Measurements from ENCODE around the gene VEZT. TPM values are rescaled to one million over a fixed set of nuclear protein-coding genes. Genes with fewer than 3 reads are reported as not detected.
"Not testable (repeated sequence)": the region's sequence is repeated elsewhere in the genome, so short reads cannot be mapped to it uniquely, and the experiment has no call there.

Gene VEZT
- total RNA-seq, 1 donor from 2014 or later: 69.9 TPM

GRCh38 chr12:95192271-95192670 lies 25.3 kb upstream of the VEZT start:
- Histone ChIP-seq H3K27ac (no peak overlapping the region), H3K27me3 (no peaks in the 10 kb centered on the region), H3K9me3 (no peaks in the 10 kb centered on the region), H3K4me1 (peaks cover 4% of the 10 kb centered on the region), H3K36me3 (no peaks in the 10 kb centered on the region), H3K4me3 (no peak overlapping the region)
- intact Hi-C loops (cut with DNase I): no loop called here
- ATAC-seq (no peak), DNase-seq (no peak)
- TF ChIP-seq CTCF (IDR thresholded peaks at IDR 0.05): no peak

GRCh38 chr12:95193139-95193538 lies 24.5 kb upstream of the VEZT start:
- no peaks in the 10 kb centered on the region for H3K36me3 ChIP-seq
- H3K9me3 ChIP-seq: no peaks in the 10 kb centered on the region
- no peak for ATAC-seq
- peaks cover 4% of the 10 kb centered on the region for H3K4me1 ChIP-seq
- no peak overlapping the region for H3K4me3 ChIP-seq
- intact Hi-C loops (cut with DNase I): no loop called here
- no peak for TF ChIP-seq CTCF (IDR thresholded peaks at IDR 0.05)
- no peaks in the 10 kb centered on the region for H3K27me3 ChIP-seq
- DNase-seq: no peak
- H3K27ac ChIP-seq: no peak overlapping the region

- TF ChIP-seq CTCF (IDR thresholded peaks at IDR 0.05): no peak
- no peak for DNase-seq
- intact Hi-C loops (cut with DNase I): no loop called here
- H3K4me3 ChIP-seq: no peak overlapping the region
- H3K36me3 ChIP-seq: no peaks in the 10 kb centered on the region
- no peaks in the 10 kb centered on the region for H3K27me3 ChIP-seq
- peaks cover 7% of the 10 kb centered on the region for H3K4me1 ChIP-seq
- ATAC-seq: no peak
- H3K9me3 ChIP-seq: no peaks in the 10 kb centered on the region
- H3K27ac ChIP-seq: no peak overlapping the region
These were observed 22.5 kb upstream of the VEZT start for GRCh38 chr12:95195122-95195521.

- ATAC-seq: not testable (repeated sequence)
These were observed 20.6 kb upstream of the VEZT start for GRCh38 chr12:95196875-95197569.

GRCh38 chr12:95197636-95198035 lies 20.0 kb upstream of the VEZT start:
- ATAC-seq: no peak
- H3K4me1 ChIP-seq: peaks cover 23% of the 10 kb centered on the region
- intact Hi-C loops (cut with DNase I): no loop called here
- H3K9me3 ChIP-seq: no peaks in the 10 kb centered on the region
- no peak overlapping the region for H3K4me3 ChIP-seq
- TF ChIP-seq CTCF (IDR thresholded peaks at IDR 0.05): no peak
- H3K27ac ChIP-seq: no peak overlapping the region
- H3K36me3 ChIP-seq: no peaks in the 10 kb centered on the region
- no peaks in the 10 kb centered on the region for H3K27me3 ChIP-seq
- DNase-seq: no peak

More at GRCh38 chr12:95196875-95197569, 20.6 kb upstream of the VEZT start:
- H3K27ac ChIP-seq; H3K36me3 ChIP-seq; DNase-seq; H3K27me3 ChIP-seq; H3K4me3 ChIP-seq; intact Hi-C loops (cut with DNase I); H3K9me3 ChIP-seq: not testable (repeated sequence)
- peaks cover 17% of the 10 kb centered on the region for H3K4me1 ChIP-seq

GRCh38 chr12:95198914-95199313 lies 18.7 kb upstream of the VEZT start:
- intact Hi-C loops (cut with DNase I): no loop called here
- ATAC-seq: no peak
- H3K9me3 ChIP-seq: no peaks in the 10 kb centered on the region

More at GRCh38 chr12:95198914-95199313, 18.7 kb upstream of the VEZT start:
- H3K27me3 ChIP-seq: no peaks in the 10 kb centered on the region
- no peak overlapping the region for H3K4me3 ChIP-seq
- H3K36me3 ChIP-seq: no peaks in the 10 kb centered on the region
- DNase-seq: no peak
- no peak for TF ChIP-seq CTCF (IDR thresholded peaks at IDR 0.05)
- H3K4me1 ChIP-seq: peaks cover 35% of the 10 kb centered on the region
- no peak overlapping the region for H3K27ac ChIP-seq
